A549 treated with Mapracorat at 1 μM for 4 hours (cell line): ENCODE measurements around the gene OR8K1. TPM values are rescaled to one million over a fixed set of nuclear protein-coding genes. Genes with fewer than 3 reads are reported as not detected.

ENCODE experiments used
- total RNA-seq: library from RNA; stranded (reverse); fragments of 200-300 nt; extraction: Qiagen RNA extraction; gene quantifications from 5 replicates; pipeline ENCODE4 v1.2.3, GENCODE V29; 2022

OR8K1 gene
- not detected in 5 replicates for total RNA-seq

GRCh38 chr11:56345739-56346138 is at the start of gene OR8K1:
OR8K1 (plus strand) TSS chr11:56346039; CDS start chr11:56346039, 0 bp downstream.

GRCh38 chr11:56314844-56315243 is 31.0 kb upstream of the OR8K1 start, which contains the start of gene OR8K3:
OR8K3 (plus strand) TSS chr11:56315144; CDS start chr11:56318307, 3,163 bp downstream.

GRCh38 chr11:56353991-56354390 is 8.2 kb downstream of the OR8K1 start, which contains the start of gene OR8J1:
OR8J1 (plus strand) TSS chr11:56354291; CDS start chr11:56360247, 5,956 bp downstream.

DNA sequence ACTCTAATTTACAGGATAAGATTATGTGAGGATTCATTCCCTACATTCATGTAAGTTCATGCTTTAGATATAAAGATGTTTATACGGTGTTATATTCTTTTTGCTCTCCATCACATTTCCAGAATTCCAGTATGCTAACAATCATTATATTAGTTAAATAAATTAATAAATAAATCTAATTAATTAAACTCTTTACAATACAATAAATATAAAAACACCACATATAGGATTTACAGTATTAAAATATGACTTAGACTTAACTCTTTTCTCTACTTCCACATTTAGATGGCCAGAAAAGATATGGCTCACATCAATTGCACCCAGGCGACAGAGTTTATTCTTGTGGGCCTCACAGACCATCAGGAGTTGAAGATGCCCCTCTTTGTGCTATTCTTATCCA is 29.5 kb downstream of the OR8K1 start, which contains the start of gene OR8U1:
OR8U1 (plus strand) TSS at position 301 of the 400 bp plus-strand sequence; CDS start at position 301, 0 bp downstream.

Other genes starting within 250 kb of the OR8K1 start
- gene OR8H2, start 242.4 kb upstream of the OR8K1 start, total RNA-seq: not detected in 5 replicates
- not detected in 5 replicates for gene OR8H3, start 223.7 kb upstream of the OR8K1 start, total RNA-seq
- gene OR8J3, start 205.8 kb upstream of the OR8K1 start, total RNA-seq: not detected in 5 replicates
- gene OR8K5, start 185.7 kb upstream of the OR8K1 start, total RNA-seq: not detected in 5 replicates
- gene OR5J2, start 169.4 kb upstream of the OR8K1 start, total RNA-seq: not detected in 5 replicates
- gene OR5T2, start 111.8 kb upstream of the OR8K1 start, total RNA-seq: not detected in 5 replicates
- gene OR5T3, start 93.8 kb upstream of the OR8K1 start, total RNA-seq: not detected in 5 replicates
- gene OR5T1, start 71.9 kb upstream of the OR8K1 start, total RNA-seq: not detected in 5 replicates
- not detected in 5 replicates for gene OR8H1, start 53.8 kb upstream of the OR8K1 start, total RNA-seq
- not detected in 5 replicates for gene OR8K3, start 30.9 kb upstream of the OR8K1 start, total RNA-seq
- not detected in 5 replicates for gene OR8J1, start 8.3 kb downstream of the OR8K1 start, total RNA-seq
- not detected in 5 replicates for gene OR8U1, start 29.6 kb downstream of the OR8K1 start, total RNA-seq
- not detected in 5 replicates for gene OR5AL1, start 66.7 kb downstream of the OR8K1 start, total RNA-seq
- not detected in 5 replicates for gene OR5M3, start 127.3 kb downstream of the OR8K1 start, total RNA-seq
- gene OR5M8, start 145.3 kb downstream of the OR8K1 start, total RNA-seq: not detected in 5 replicates
- gene OR5M11, start 197.2 kb downstream of the OR8K1 start, total RNA-seq: not detected in 5 replicates
- gene OR5M10, start 231.7 kb downstream of the OR8K1 start, total RNA-seq: not detected in 5 replicates